Measurements from ENCODE around the gene ZHX3.

ZHX3 gene

GRCh38 chr20:41172296-41173140 lies 145.0 kb downstream of the ZHX3 start:
- DNase-seq (ENCODE audit: low read depth in 3 of 3) = no peak

DNA sequence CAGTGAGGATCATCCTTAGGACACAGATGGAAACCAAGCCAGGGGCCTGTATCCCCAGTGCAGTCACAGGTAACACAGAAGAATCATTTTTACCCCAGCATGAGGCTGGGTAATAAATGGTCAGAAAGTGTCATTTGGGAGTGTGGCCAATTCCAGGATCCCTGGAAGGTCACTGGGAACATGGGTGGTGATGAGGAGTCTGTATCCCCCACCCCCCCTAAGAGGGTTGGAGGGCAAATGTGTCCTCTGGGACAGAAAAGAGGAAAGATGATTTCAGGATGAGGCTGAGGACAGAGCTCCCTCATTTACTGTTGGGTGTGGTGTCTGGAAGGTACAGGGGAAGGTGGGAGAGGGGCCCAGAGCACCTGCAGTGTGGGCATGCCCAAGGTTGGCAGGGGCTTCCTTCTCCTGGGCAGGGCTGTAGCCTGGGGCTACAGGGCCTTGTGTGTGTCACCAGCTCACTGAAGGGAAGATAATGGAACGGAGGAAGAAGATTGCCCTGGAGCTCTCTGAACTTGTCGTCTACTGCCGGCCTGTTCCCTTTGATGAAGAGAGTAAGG lies 145.7 kb downstream of the ZHX3 start:
- DNase-seq (ENCODE audit: low read depth in 3 of 3) = no peak

- no peak for DNase-seq (ENCODE audit: low read depth in 3 of 3)
Measured at GRCh38 chr20:41170386-41171105, 147.0 kb downstream of the ZHX3 start.

DNA sequence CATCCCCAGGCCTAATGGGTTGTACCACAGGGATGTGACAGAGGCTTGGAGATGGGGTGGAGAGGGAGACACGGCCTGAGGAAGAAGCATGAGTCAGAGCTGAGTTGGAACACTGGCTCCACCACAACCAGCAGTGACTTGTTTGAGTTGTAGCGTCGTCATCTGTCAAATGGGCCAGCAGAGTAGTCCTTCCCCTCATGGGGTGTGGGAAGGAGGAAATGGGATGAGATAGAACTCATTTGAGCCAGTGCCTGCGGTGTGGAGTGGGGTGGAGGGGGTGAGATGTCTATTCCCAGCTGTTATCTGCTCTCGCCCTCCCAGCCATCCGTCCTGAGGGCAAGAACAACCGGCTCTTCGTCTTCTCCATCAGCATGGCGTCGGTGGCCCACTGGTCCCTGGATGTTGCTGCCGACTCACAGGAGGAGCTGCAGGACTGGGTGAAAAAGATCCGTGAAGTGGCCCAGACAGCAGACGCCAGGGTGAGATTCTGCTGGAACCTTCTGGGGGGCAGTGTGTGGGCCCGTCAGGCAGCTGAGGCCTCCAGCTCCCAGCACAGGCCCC lies 147.7 kb downstream of the ZHX3 start:
- no peak for DNase-seq (ENCODE audit: low read depth in 3 of 3)

DNA sequence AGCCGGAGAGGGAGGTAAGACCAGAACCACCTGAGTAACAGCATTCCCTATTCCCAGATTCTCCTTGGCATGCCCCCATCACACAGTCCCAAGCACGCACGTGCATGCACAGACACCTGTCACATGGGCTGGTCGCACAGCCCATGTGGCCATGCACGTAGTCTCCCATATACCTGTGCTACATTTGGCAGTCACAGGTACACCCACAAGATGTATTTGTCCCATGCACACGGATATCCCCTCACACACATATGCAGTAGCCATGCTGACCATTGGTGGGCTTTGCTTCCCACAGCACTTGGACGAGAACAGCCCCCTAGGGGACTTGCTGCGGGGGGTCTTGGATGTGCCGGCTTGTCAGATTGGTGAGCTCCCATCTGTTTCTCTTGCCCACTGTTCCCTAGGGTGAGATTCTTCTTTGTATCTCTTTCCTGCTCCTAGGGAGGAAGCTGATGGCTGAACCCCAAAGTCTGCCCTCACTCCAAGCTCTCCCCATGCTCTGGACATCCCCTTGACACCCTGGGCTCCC lies 148.3 kb downstream of the ZHX3 start:
- DNase-seq (ENCODE audit: low read depth in 3 of 3) = no peak

DNA sequence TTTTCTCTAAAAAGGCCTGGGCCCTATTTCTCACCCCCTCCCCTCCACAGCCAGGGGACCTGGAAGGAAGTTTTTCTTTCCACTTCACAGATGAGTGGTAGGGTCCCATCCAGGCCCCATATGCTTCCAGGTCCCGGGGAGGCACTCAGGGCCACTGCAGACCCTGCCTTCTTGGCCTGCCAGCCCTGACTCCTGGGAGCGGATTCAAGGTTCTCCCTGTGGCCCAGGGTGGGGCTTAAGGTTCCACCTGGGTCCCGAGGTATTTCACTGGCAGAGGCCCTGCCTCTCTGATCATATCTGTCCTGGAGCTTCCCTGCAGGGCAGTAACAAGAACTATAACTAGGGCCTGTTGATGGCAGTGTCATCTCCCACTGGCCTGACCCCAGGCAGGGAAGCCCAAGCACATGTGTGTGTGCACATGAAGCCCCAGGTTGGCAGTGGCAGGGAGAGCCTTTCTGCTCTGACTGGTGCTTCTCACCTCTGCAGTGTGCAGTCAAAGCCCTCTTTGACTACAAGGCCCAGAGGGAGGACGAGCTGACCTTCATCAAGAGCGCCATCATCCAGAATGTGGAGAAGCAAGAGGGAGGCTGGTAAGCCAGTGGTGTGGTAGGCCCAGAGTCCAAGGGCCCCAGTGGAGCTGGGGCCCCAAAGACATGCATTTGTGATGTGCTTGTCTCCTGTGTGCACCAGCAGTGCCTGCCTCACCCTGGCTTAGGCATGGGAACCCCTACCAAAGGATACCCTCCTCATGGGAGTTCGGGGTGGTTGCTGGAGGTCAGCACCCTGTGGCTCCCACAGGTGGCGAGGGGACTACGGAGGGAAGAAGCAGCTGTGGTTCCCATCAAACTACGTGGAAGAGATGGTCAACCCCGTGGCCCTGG lies 149.0 kb downstream of the ZHX3 start:
- no peak for DNase-seq (ENCODE audit: low read depth in 3 of 3)

DNA sequence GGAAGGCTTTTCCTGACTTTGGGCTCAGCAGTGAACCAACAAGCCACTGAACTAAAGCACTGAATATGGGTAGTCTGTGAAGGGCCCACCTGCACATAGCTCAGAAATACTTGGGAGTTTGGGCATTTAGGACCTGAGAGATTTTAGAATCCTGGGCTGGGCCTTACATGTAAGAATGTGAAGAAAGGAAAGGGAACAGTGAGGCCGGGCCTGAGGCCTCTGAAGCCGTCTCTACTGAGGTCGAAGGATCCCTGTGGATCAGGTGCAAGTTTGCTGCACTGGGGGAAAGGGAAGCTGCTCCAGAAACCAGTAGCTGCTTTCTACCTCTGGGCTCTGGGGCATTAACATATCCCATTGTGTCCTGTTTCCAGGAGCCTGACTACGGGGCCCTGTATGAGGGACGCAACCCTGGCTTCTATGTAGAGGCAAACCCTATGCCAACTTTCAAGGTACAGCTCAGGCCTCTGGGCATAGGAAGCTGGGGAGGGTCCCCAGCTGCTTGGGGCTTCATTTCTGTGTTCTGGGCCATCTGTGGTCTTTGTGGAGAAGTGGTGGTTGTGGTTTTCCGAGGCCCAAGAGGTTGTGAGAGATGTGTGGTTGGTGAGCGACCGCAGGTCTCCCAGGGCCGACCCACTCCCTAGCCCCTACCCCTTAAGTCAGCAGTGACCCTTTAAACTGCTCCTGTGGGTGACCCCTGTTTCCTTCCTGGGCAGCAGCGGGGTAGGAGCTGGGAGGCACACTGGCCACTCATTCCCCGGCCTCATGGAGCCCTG lies 149.9 kb downstream of the ZHX3 start:
- DNase-seq (ENCODE audit: low read depth in 3 of 3) = no peak

DNA sequence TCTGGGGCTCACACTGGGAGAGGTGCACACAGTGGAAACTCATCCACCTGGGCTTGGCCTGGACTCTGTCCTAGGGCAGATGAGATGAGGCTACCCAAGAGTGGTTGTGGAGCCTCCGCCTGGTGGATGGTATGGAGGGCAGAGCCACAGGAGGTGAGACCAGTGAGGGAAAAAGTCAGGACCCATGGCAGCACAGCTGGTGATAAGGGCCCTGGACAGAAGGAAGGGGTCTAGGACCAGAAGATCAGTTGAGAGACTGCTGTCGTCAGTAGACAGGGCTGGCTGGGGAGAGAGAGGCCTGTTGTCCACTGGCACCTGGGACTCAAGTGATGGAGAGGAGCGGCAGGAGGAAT lies 150.4 kb downstream of the ZHX3 start:
- no peak for DNase-seq (ENCODE audit: low read depth in 3 of 3)

GRCh38 chr20:41166201-41167117 lies 151.1 kb downstream of the ZHX3 start:
- no peak for DNase-seq (ENCODE audit: low read depth in 3 of 3)

GRCh38 chr20:41165001-41165882 lies 152.3 kb downstream of the ZHX3 start:
- DNase-seq (ENCODE audit: low read depth in 3 of 3) = no peak

DNA sequence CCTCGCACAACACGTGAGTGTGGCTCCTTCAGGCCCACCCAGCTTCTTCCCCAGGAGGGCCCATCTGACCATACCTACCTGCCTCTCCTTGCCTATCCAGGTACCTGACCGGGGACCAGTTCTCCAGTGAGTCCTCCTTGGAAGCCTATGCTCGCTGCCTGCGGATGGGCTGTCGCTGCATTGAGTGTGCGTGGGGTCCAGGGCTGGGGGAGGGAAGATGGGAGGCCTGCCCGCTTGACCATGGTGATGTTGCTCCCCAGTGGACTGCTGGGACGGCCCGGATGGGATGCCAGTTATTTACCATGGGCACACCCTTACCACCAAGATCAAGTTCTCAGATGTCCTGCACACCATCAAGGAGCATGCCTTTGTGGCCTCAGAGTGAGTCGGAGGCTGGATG lies 153.7 kb downstream of the ZHX3 start:
- no peak for DNase-seq (ENCODE audit: low read depth in 3 of 3)

DNA sequence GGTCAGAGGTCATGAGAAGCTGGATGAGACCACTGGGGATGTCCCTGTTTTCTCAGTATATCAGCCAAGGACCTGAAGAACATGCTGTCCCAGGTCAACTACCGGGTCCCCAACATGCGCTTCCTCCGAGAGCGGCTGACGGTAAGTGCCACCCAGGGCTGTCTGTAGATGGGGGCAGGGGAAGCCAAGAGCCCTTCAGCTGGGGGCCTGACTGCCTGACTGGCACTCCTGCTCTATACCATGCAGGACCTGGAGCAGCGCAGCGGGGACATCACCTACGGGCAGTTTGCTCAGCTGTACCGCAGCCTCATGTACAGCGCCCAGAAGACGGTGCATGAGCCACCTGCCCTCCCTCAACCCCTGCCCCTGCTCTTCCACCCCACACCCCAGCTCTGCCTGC lies 155.1 kb downstream of the ZHX3 start:
- no peak for DNase-seq (ENCODE audit: low read depth in 3 of 3)

DNA sequence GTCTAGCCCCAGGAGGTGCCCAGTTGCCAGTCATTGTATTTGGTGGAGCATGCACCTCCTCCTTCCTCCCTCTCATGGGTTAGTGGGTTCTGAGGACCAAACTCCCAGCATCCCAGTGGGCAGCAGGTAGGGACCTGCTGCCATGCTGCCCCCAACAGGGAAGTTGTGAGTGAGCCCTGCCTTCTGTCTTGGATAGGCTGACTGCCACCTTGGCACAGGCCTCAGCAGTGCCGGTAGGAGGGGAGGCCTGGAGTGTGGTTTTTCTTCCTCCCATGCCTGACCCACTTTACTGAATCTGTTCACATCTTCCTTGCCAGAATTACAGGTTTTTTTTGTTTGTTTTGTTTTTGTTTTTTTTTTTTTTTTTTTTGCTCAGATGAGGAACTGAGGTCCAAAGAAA lies 155.6 kb downstream of the ZHX3 start:
- no peak for DNase-seq (ENCODE audit: low read depth in 3 of 3)

DNA sequence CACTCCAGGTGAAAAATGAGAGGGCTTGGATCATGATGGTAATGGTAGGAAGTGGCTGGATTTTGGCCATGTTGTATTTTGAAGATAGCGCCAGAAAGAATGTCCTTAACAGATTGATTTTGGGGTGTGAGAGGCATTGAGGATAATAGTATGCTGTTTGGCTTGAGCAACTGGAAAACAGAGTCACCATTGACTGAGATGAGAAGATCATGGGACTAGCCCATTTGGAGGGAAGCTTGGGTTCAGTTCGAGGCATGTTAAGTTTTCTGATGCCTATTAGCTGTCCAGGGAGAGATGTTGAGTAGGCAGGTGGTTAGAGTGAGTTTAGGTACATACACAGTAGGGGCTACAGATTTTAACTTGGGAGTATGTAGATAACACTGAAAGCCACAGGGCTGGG lies 156.8 kb downstream of the ZHX3 start:
- no peak for DNase-seq (ENCODE audit: low read depth in 3 of 3)

DNA sequence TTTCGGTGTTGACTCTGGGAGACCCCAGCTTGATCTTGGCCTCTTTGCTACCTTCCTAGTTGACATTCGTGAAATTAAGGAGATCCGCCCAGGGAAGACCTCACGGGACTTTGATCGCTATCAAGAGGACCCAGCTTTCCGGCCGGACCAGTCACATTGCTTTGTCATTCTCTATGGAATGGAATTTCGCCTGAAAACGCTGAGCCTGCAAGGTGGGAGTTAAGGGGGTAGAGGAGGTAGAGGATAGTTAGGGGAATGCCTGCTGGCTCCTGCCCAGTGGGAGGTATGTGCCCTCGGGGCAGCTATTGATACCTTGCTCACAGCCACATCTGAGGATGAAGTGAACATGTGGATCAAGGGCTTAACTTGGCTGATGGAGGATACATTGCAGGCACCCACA lies 158.0 kb downstream of the ZHX3 start:
- no peak for DNase-seq (ENCODE audit: low read depth in 3 of 3)

DNA sequence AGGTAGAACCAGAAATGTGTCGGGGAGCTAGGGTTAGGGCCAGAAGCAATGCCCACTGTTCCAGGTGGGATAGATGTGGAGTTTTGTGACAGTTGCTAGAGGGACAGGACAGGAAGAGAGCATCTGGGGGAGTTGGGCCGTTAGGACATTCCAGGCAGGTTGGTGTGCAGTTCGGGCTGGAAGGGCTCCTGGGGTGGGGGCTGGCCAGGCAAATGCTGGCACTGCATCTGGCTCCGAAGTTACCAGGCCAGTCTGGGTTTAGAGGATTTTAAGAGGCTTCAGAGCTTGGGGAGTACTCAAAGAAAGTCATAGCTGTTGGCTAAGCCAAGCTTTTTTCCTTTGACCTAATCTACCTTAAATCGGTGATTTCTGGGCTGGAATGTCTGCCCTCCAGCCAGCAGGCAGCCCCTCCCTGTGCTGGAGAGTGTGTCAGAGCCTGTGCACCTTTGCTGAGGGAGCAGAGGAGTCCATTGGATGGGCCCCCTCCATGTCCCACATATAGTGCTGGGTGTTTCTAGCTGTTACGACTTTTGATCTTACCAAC lies 159.4 kb downstream of the ZHX3 start:
- no peak for DNase-seq (ENCODE audit: low read depth in 3 of 3)

DNA sequence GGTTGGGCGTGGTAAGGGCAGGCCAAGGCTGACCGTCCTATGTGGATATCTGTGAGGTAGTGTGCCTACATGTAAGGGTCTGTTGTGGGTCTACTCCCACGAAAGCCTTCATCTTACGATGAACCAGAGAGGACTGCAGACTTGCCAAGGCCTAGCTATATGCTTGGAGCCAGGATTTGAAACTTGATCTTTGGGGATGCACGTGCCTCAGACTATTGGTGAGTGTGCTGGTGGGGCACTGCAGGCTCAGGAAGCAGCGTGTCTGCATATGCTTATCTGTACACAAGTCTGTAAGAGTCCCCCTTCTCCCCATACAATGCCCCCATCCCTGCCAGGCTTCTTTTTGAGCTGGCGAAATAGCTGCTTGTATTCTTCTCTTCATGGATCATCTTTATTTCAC lies 162.3 kb downstream of the ZHX3 start:
- DNase-seq (ENCODE audit: low read depth in 3 of 3) = no peak

GRCh38 chr20:41154436-41155176 lies 162.9 kb downstream of the ZHX3 start:
- DNase-seq (ENCODE audit: low read depth in 3 of 3) = no peak

All from stimulated activated CD4-positive, alpha-beta T cell treated with anti-CD3 and anti-CD28 coated beads, TNF-alpha, amount 100 ng/mL, for 24 hours (primary cell).